NCI-H524 treated with DMSO at 0.1 percent for 48 hours (cell line): ENCODE measurements around the gene VPS26B.
"Not testable (repeated sequence)": the region's sequence is repeated elsewhere in the genome, so short reads cannot be mapped to it uniquely, and the experiment has no call there.

Experiments used
- DNase-seq: peaks from one replicate; lab custom pipeline; 2025; lab: John Stamatoyannopoulos, UW

The VPS26B gene

GRCh38 chr11:134223836-134224709, at the start of gene VPS26B, which contains the start of gene NCAPD3:
Gene VPS26B (plus strand): TSS chr11:134224671. CDS start chr11:134225123, 452 bp downstream.
Gene NCAPD3 (minus strand): TSS chr11:134223967. CDS start chr11:134223926, 41 bp downstream.
- peak; percentile 72 for DNase-seq

GRCh38 chr11:134176284-134176683, 48.2 kb upstream of the VPS26B start:
- DNase-seq: no peak

- DNase-seq: no peak
Observed at GRCh38 chr11:134178032-134178674, 46.3 kb upstream of the VPS26B start.

- DNase-seq: no peak
Observed at GRCh38 chr11:134181707-134182106, 42.8 kb upstream of the VPS26B start.

DNA sequence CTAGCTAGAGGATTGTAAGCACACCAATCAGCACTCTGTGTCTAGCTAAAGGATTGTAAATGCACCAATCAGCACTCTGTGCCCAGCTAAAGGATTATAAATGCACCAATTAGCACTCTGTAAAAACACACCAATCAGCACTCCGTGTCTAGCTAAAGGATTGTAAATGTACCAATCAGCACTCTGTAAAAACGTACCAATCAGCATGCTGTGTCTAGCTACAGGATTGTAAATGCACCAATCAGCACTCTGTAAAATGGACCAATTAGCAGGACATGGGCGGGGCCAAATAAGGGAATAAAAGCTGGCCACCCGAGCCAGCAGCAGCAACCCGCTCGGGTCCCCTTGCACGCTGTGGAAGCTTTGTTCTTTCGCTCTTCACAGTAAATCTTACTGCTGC, 36.4 kb upstream of the VPS26B start:
- not testable (repeated sequence) for DNase-seq

DNA sequence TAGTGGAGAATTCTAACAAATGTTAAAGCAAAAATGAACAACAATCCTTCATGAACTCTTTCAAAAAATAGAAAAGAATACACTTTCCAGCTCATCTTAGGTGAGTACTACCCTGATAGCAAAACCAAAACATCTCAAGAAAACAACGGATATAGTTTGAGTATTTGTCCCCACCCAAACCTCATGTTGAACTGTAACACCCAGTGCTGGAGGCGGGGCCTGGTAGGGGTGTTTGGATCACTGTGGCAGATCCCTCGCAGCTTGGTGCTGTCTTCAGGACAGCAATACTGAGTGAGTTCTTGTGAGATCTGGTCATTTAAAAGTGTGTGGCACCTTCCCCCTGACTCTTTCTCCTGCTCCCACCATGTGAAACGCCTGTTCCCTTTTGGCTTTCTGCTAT, 27.7 kb upstream of the VPS26B start:
- no peak for DNase-seq

DNA sequence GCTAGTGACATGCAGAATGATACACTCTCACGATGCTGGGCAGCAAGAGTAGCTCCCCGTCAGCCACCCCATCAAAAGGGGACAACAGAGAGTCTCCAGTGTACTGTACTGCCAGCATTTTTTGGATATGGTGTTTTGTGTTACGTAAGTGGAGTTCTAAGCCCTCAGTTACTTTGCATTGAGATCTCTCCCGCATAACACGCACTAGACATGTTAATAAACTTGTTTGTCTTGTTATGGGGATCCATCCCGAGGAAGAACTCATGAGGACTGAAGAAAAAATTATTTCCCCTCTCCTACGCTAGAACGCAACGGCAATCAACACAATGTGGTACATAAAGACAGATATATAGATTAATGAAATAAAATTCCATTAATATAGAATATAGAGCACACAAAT, 24.9 kb upstream of the VPS26B start:
- no peak for DNase-seq

DNA sequence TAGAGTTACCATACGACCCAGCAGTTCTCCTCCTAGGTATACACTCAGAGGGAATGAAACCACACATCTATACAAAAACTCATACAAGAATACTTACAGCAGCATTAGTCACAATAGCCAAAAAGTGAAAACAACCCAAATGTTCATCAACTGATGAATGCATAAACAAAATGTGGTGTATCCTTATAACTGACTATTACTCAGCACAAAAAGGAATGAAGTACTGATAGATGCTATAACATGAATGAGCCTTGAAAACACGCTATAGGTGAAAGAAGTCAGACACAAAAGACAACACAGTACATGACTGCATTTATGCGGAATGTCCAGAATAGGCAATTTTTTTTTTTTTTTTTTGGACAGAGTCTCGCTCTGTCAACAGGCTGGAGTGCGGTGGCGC, 23.8 kb upstream of the VPS26B start:
- DNase-seq: no peak

DNA sequence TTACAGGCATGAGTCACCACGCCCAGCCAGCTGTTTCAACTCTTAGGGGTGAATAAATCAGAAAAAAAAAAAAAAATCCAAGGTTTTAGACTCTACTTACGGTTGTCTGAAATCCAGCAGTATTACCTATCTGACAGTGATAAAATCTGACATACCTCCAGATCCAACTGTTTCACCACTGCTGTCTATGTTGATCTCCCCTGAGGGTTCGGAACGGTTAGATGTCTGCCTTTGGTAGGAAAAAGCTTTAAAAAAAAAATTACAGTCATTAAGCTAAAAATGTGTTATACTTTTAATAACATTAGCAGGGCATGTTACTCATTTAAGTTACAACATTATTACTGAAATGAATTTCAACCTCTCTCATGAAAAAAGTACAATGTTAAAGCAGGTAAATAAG, 21.8 kb upstream of the VPS26B start:
- DNase-seq: no peak

- DNase-seq: no peak
Observed at GRCh38 chr11:134205729-134206128, 18.7 kb upstream of the VPS26B start.

DNA sequence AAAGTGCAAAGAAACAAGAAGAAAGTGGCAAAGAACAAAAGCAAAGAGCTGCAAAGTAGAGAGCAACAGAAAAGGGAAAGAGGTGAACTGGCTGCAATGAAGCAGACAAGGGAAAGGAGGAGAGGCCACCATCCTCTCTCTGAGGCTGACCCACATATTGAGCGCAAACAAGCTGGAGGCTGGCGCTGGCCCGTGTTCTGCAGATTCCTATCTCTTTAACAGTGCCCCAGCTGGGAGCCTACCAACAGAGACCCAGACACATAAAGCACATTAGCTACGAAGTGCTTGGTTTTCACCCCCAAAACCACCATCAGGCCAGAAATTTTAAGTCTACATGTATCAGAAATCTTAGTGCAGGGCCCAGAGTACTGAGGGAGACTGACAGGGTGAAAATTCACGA, 18.3 kb upstream of the VPS26B start:
- no peak for DNase-seq

DNA sequence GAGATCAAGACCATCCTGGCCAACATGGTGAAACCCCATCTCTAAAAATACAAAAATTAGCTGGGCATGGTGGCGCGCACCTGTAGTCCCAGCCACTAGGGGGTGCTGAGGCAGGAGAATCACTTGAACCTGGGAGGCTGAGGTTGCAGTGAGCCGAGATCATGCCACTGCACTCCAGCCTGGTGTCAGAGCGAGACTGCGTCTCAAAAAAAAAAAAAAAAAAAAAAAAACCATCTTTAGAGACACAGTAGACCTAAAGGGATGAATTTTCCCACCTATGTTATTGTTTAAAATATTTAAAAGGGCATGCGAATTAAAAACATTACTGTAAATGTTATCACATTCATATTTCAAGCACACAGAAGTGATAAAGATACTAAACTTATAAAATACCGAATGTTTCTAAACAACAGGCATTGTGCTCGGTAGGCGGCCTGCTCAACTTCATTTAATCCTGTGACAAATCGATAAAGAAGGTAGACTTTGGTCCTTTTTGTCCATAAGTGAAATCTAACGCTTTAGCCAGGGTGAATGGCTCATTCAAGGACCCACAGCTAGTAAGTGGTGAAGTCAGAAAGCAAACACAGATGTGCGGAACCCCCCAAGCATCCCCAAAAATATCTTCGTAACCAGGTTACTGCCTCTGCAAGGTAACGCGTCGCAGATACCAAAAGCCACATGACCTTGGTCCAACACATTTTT, 16.8 kb upstream of the VPS26B start:
- DNase-seq: no peak

GRCh38 chr11:134215836-134216235, 8.6 kb upstream of the VPS26B start:
- DNase-seq: no peak

DNA sequence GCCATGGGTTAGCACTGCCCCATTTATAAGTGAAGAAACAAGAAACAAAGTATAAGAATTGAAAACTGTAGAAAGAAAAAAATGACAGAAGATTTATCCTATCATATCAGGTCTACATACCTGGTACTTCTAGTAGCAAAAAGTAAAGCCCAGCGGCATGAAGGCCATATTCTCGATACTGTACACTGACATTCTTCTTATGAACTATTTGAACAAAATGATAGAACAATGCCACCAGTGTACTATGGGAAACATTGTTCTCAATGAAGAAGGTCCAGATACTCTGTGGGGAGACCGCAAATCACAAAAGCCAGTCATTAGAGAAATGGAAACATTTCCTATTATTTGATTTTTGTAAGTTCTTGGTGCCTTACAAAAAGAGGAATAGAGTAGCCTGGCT, 7.7 kb upstream of the VPS26B start:
- DNase-seq: no peak

- no peak for DNase-seq
Observed at GRCh38 chr11:134223121-134223520, 1.4 kb upstream of the VPS26B start.

- DNase-seq: no peak
Observed at GRCh38 chr11:134224710-134225664, 516 bp downstream of the VPS26B start.

DNA sequence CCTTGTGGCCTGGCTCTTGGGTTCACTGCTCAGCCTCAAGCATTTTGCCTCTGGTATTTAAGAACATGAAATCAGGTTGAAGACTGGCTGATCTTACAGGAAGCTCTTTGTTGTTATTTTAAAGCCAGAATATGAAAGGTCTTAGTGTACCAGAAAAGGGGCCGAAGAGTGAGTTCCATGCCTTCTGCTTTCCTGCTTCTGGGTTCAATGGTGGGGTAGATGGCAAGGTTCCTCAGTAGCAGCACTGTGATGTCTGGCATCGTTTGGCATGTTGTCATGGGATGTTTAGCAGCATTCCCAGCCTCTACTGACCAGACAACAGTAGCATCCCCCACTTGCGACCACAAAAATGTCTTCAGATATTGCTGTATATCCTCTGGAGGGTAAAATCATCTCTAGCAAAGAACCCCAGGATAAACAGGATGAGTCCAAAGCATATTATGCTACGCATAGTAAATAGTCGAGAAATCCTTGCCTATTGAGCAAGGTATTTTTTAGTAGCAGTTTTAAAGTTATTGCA, 2.4 kb downstream of the VPS26B start:
- no peak for DNase-seq

GRCh38 chr11:134228625-134229024, 4.2 kb downstream of the VPS26B start:
- no peak for DNase-seq

DNA sequence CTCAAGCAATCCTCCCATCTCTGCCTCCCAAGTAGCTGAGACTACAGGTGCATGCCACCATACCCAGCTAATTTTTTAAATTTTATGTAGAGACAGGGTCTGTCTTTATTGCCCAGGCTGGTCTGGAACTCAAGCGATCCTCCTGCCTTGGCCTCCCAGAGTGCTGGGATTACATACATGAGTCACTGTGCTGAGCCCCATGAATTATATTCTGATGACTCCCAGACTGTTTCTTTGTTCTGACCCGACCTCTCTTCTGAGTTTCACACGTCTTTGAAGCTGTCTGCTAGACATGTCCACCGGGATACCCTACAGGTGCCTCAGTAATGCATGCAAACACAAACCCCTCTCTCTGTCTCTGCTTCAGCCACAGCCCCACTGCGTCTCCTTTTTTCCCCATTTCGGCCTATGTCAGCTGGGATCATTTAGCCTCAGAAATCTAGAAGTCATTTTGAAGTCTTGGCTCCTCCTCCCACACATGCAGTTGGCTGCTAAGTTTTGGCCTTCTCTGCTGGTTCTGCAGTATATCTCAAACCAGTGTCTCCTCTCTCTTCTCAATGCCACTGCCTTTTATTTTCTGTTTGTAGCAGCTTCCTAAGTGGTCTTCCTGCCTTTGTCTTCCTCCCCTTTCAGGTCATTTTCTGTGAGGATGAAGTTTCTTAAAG, 4.8 kb downstream of the VPS26B start:
- DNase-seq: no peak

GRCh38 chr11:134230339-134230738, 5.9 kb downstream of the VPS26B start:
- DNase-seq: no peak
